A549 (cell line): ENCODE results near the gene IGFN1. TPM values are rescaled to one million over a fixed set of nuclear protein-coding genes. Genes with fewer than 3 reads are reported as not detected.
A peak's percentile ranks its signal among the peaks of the same experiment; 100 is the strongest.

Experiments
- ATAC-seq, 2 experiments: fragments of 200-7000 bp in 1 of 2; fragments of >200 bp in 1 of 2; cut with Nextera tagmentation in 1 of 2; cut with Tn5 transposase in 1 of 2; 3 replicates each; pipeline versions ENCODE4 v1.8.0 to v1.9.1; 2018 to 2020; ENCODE audit warnings: mild to moderate bottlenecking in 1 of 2, moderate library complexity in 1 of 2
- CTCF ChIA-PET: fragments of 300-600 bp; sonication (Branson Sonifier 250); formaldehyde crosslinking; extraction: SDS; loops from one replicate; lab custom pipeline; 2021; ENCODE audit warnings: antibody characterized with exemption, inconsistent platforms; lab: Yijun Ruan, JAX
- POLR2A ChIA-PET: fragments of 350-600 bp; formaldehyde crosslinking; extraction: SDS; loops from one replicate; lab custom pipeline; 2021; ENCODE audit warnings: antibody characterized with exemption, inconsistent platforms; lab: Yijun Ruan, JAX
- DNase-seq, 2 experiments: peaks; one replicate each; pipeline versions ENCODE4 v3.0.0 to v3.0.0-alpha.2; 2011 to 2016; ENCODE audit warnings: low read depth in 1 of 2, low spot score in 1 of 2
- FAIRE-seq: peaks from 2 replicates; lab custom pipeline; 2011; peaks lifted over from hg19 to GRCh38; lab: Jason Lieb, UNC
- H3K27ac ChIP-seq, 2 experiments: fragments of >200 bp; sonication (Bioruptor Twin); formaldehyde crosslinking; 3 replicates each; pipeline ENCODE4 v1.5.1; 2016 to 2017
- H3K4me1 ChIP-seq: fragments of >200 bp; sonication (Bioruptor Twin); formaldehyde crosslinking; 3 replicates; pipeline ENCODE4 v1.6.1; 2016
- H3K4me2 ChIP-seq: fragments of >200 bp; sonication (Bioruptor Twin); formaldehyde crosslinking; 3 replicates; pipeline ENCODE4 v1.6.1; 2016
- H3K4me3 ChIP-seq: fragments of >200 bp; sonication (Bioruptor Twin); formaldehyde crosslinking; 3 replicates; pipeline ENCODE4 v1.5.1; 2016
- H3K9me3 ChIP-seq: fragments of >200 bp; sonication (Bioruptor Twin); formaldehyde crosslinking; 3 replicates; pipeline ENCODE4 v1.6.1; 2016
- CEBPB ChIP-seq, 2 experiments: fragments of >200 bp in 1 of 2; sonication (Bioruptor Twin) in 1 of 2; formaldehyde crosslinking in 1 of 2; IDR thresholded peaks; 2 replicates each; pipeline ENCODE4 v1.6.1; 2012 to 2016
- CHD4 ChIP-seq: fragments of 200-600 bp; sonication (generic); IDR thresholded peaks from 2 replicates; pipeline ENCODE4 v1.6.1; 2016; ENCODE audit warnings: antibody characterized with exemption, mild to moderate bottlenecking, borderline replicate concordance
- ESRRA ChIP-seq: fragments of 150-350 bp; IDR thresholded peaks from 2 replicates; pipeline ENCODE4 v1.6.1; 2014; ENCODE audit warnings: mild to moderate bottlenecking, low read length, borderline replicate concordance
- FOSB ChIP-seq: fragments of 250-450 bp; sonication (Bioruptor Pico); IDR thresholded peaks from 2 replicates; pipeline ENCODE4 v1.5.0; 2020; ENCODE audit warnings: mild to moderate bottlenecking, moderate library complexity
- FOSL2 ChIP-seq, 2 experiments: fragments of 450-650 bp in 1 of 2; fragments of >200 bp in 1 of 2; sonication (Bioruptor Twin) in 1 of 2; formaldehyde crosslinking; IDR thresholded peaks; 2 replicates each; pipeline versions ENCODE4 v1.5.0 to v1.6.1; 2016 to 2020; ENCODE audit warnings: mild to moderate bottlenecking in 1 of 2, moderate library complexity in 1 of 2
- GATA3 ChIP-seq: IDR thresholded peaks from 2 replicates; pipeline ENCODE4 v1.6.1; 2012; ENCODE audit warnings: borderline replicate concordance
- HDAC2 ChIP-seq: fragments of 200-600 bp; sonication (generic); IDR thresholded peaks from 2 replicates; pipeline ENCODE4 v1.6.1; 2016
- HOXB5 ChIP-seq: fragments of 250-450 bp; sonication (Bioruptor Pico); IDR thresholded peaks from 2 replicates; pipeline ENCODE4 v1.5.0; 2020; ENCODE audit warnings: mild to moderate bottlenecking, moderate library complexity
- JUN ChIP-seq, 2 experiments: fragments of >200 bp; sonication (Bioruptor Twin); formaldehyde crosslinking; IDR thresholded peaks; 2 replicates in 1 of 2; 3 replicates in 1 of 2; pipeline ENCODE4 v1.6.1; 2016 to 2017
- KDM1A ChIP-seq: fragments of 200-600 bp; sonication (generic); IDR thresholded peaks from 2 replicates; pipeline ENCODE4 v1.6.1; 2016; ENCODE audit warnings: low read depth, mild to moderate bottlenecking
- MAFK ChIP-seq: fragments of 450-650 bp; IDR thresholded peaks from 2 replicates; pipeline ENCODE4 v1.6.1; 2014; ENCODE audit not compliant: partially characterized antibody
- NPAS2 ChIP-seq: fragments of 250-450 bp; sonication (Bioruptor Pico); IDR thresholded peaks from 2 replicates; pipeline ENCODE4 v1.8.0; 2022; ENCODE audit warnings: mild to moderate bottlenecking, moderate library complexity, borderline replicate concordance
- POLR2A ChIP-seq: IDR thresholded peaks from 2 replicates; pipeline ENCODE4 v1.6.1; 2012; ENCODE audit warnings: mild to moderate bottlenecking, low read length
- RAD21 ChIP-seq, 2 experiments: fragments of >200 bp in 1 of 2; sonication (Bioruptor Twin) in 1 of 2; formaldehyde crosslinking in 1 of 2; IDR thresholded peaks in 1 of 2; conservative IDR thresholded peaks in 1 of 2; 2 replicates in 1 of 2; 3 replicates in 1 of 2; pipeline ENCODE4 v1.6.1; 2012 to 2018; ENCODE audit warnings: inconsistent platforms in 1 of 2
- RNF2 ChIP-seq: fragments of 200-600 bp; sonication (generic); IDR thresholded peaks from 2 replicates; pipeline ENCODE4 v1.6.1; 2016; ENCODE audit warnings: low read depth, mild to moderate bottlenecking, antibody characterized with exemption, moderate library complexity, borderline replicate concordance
- SMC3 ChIP-seq: fragments of >200 bp; sonication (Bioruptor Twin); formaldehyde crosslinking; IDR thresholded peaks from 3 replicates; pipeline ENCODE4 v1.6.1; 2018; ENCODE audit warnings: inconsistent platforms
- TFCP2L1 ChIP-seq: fragments of 250-450 bp; sonication (Bioruptor Pico); IDR thresholded peaks from 2 replicates; pipeline ENCODE4 v1.5.0; 2021; ENCODE audit warnings: mild to moderate bottlenecking
- ZNF302 ChIP-seq: fragments of 250-450 bp; sonication (Bioruptor Pico); IDR thresholded peaks from 2 replicates; pipeline ENCODE4 v1.9.0; 2021; ENCODE audit warnings: inconsistent platforms, mild to moderate bottlenecking, moderate library complexity
- WGBS: methylation state at CpG from one replicate; pipeline ENCODE4 v1.1.6; 2017; ENCODE audit errors: missing lambda C conversion rate; 5-methylcytosine and 5-hydroxymethylcytosine counted together
- polyA plus RNA-seq, 4 experiments: library from polyadenylated mRNA; depleted of rRNA in 3 of 4; stranded (reverse); fragments of >200 nt; fragmentation: RNase III in 1 of 4; extraction: RNeasy Plus Mini Kit Qiagen cat#74134 plus additional on column Dnase treatment in 1 of 4; gene quantifications; 2 replicates in 3 of 4; 3 replicates in 1 of 4; pipeline ENCODE4 v1.2.3, GENCODE V29; 2011 to 2017
- TF ChIP-seq, protein P1 (sequence below): fragments of 250-450 bp; sonication (Bioruptor Pico); IDR thresholded peaks from 2 replicates; pipeline ENCODE4 v1.5.0; 2020; ENCODE audit warnings: low read depth, mild to moderate bottlenecking, moderate library complexity
- TF ChIP-seq, protein P2 (sequence below): fragments of 150-350 bp; IDR thresholded peaks from 2 replicates; pipeline ENCODE4 v1.6.1; 2014; ENCODE audit warnings: low read depth, mild to moderate bottlenecking, low read length
- TF ChIP-seq, protein P3 (sequence below): IDR thresholded peaks from 2 replicates; pipeline ENCODE4 v1.6.1; 2012

The IGFN1 gene
- polyA plus RNA-seq, 2 of the 4 experiments (the other 2 are of a cell fraction): 0.03 to 4.7 TPM

DNA sequence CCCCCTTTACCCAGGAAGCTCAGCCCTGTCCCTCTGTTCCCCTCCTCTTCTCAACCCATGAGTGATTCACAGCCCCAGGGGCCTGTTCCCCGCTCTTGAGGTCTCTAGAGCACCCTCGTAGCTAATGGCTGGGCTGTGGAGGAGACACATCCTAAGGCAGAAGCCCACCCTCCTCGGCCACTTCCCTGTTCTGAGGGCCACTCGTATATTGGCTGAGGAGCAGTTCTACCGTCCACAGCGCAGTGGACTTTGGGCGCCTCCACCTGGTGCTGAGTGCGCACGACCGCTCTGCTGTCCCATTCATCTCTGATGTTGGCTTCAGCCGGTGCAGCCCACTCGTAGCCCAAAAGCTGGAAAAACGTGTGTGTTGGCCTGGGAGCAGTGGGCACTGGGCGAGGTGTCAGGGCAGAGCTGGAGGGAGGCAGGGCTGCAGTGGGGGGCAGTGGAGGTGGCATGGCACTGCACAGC, 68.2 kb downstream of the IGFN1 start:
- ATAC-seq (no peak), DNase-seq (no peak), FAIRE-seq (no peak)
- 0 out of 3 replicates have a peak, but pooled peaks cover 3% of the 10 kb centered on the region for H3K4me1 ChIP-seq
- H3K4me3 ChIP-seq: no peak overlapping the region
- CTCF ChIA-PET: interaction anchor here (1.0 to 7.9 kb wide), 5 partner anchors 36 to 103 kb away, joined by 3 to 124 read pairs (median 4); no protein-coding TSS in a partner anchor
- no peak for TF ChIP-seq RAD21 (conservative IDR thresholded peaks at IDR 0.05 in 1 of 2, IDR thresholded peaks at IDR 0.05 in 1 of 2)
- TF ChIP-seq POLR2A: no peak
- no peak for TF ChIP-seq NPAS2 (CRISPR knock-in tag)
- TF ChIP-seq, protein P1, sequence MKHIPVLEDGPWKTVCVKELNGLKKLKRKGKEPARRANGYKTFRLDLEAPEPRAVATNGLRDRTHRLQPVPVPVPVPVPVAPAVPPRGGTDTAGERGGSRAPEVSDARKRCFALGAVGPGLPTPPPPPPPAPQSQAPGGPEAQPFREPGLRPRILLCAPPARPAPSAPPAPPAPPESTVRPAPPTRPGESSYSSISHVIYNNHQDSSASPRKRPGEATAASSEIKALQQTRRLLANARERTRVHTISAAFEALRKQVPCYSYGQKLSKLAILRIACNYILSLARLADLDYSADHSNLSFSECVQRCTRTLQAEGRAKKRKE (CRISPR knock-in tag): no peak
- TF ChIP-seq JUN (IDR thresholded peaks at IDR 0.05): no peak
- TF ChIP-seq KDM1A: no peak
- no peak for TF ChIP-seq HDAC2
- TF ChIP-seq CHD4: no peak
- TF ChIP-seq RNF2: no peak
- TF ChIP-seq, protein P2, sequence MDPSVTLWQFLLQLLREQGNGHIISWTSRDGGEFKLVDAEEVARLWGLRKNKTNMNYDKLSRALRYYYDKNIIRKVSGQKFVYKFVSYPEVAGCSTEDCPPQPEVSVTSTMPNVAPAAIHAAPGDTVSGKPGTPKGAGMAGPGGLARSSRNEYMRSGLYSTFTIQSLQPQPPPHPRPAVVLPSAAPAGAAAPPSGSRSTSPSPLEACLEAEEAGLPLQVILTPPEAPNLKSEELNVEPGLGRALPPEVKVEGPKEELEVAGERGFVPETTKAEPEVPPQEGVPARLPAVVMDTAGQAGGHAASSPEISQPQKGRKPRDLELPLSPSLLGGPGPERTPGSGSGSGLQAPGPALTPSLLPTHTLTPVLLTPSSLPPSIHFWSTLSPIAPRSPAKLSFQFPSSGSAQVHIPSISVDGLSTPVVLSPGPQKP: no peak
- no peak for TF ChIP-seq FOSL2 (IDR thresholded peaks at IDR 0.05)
- TF ChIP-seq FOSL2 (CRISPR knock-in tag; IDR thresholded peaks at IDR 0.05): no peak
- no peak for TF ChIP-seq GATA3
- TF ChIP-seq, protein P3, sequence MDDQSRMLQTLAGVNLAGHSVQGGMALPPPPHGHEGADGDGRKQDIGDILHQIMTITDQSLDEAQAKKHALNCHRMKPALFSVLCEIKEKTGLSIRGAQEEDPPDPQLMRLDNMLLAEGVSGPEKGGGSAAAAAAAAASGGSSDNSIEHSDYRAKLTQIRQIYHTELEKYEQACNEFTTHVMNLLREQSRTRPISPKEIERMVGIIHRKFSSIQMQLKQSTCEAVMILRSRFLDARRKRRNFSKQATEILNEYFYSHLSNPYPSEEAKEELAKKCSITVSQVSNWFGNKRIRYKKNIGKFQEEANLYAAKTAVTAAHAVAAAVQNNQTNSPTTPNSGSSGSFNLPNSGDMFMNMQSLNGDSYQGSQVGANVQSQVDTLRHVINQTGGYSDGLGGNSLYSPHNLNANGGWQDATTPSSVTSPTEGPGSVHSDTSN: no peak
- TF ChIP-seq ESRRA: no peak
- TF ChIP-seq HOXB5 (CRISPR knock-in tag): no peak
- TF ChIP-seq CEBPB (IDR thresholded peaks at IDR 0.05): no peak
- no peak for TF ChIP-seq FOSB (CRISPR knock-in tag)
- TF ChIP-seq TFCP2L1: no peak
- POLR2A ChIA-PET: no interaction called here
- H3K4me2 ChIP-seq: no peak overlapping the region
- no peak overlapping the region for H3K27ac ChIP-seq
- H3K9me3 ChIP-seq: no peaks in the 10 kb centered on the region
- 90% methylated on average over 14 of the region's 14 CpGs for WGBS

DNA sequence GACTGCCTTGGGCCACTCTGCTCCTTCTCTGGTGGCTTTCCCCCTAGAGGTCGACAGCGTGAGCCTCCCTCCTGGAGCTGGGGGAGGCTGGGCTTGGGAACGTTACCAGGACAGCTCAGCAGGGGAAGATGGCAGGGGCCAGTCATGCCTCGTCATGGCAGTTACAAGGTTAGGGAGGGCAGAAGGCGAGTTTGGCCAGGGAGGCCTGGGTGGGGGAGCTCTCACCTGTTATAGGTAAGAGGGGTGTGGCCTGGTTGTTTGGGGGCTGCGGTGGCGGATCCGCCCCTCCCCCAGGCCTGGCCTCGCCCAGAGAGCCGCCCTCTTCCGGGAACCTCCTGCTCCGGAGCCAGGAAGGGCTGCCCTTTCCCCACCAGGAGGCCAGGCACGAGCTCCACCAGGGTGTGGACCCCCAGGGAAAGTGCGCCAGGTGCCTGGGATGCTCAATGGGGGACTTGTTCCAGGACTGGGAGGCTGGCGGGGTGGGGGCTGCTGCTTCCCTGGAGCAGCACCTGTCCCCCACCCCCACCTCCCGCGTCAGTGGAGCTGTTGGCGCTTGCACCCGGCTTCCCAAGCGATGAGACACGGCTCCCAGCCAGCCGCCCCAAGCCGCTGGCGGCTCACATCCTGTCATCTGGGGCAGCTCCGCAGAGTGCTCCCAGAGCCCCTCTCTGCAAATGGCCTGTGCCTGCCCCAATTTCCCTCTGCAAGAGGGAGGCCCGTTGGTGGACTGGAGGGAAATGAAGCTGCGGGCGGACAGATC, 69.0 kb downstream of the IGFN1 start:
- ChIA-PET POLR2A (no interaction called here), CTCF (interaction anchor here (0.7 to 7.9 kb wide), 7 partner anchors 42 to 102 kb away, joined by 3 to 124 read pairs (median 4); no protein-coding TSS in a partner anchor)
- Histone ChIP-seq H3K4me1 (0 out of 3 replicates have a peak, but pooled peaks cover 2% of the 10 kb centered on the region), H3K27ac (peak overlapping the region in 1 of 2 experiments; percentile 12; a peak in 1 of 6 replicates), H3K9me3 (no peaks in the 10 kb centered on the region), H3K4me2 (no peak overlapping the region)
- no peak for FAIRE-seq
- WGBS: 87% methylated on average over 17 of the region's 28 CpGs
- ATAC-seq: no peak
- no peak for TF ChIP-seq NPAS2 (CRISPR knock-in tag)
- no peak for TF ChIP-seq ZNF302 (CRISPR knock-in tag)
- TF ChIP-seq POLR2A: no peak
- TF ChIP-seq HDAC2: no peak
- no peak for TF ChIP-seq MAFK
- no peak for TF ChIP-seq RAD21 (conservative IDR thresholded peaks at IDR 0.05 in 1 of 2, IDR thresholded peaks at IDR 0.05 in 1 of 2)
- TF ChIP-seq, protein P1 (CRISPR knock-in tag): no peak
- no peak for TF ChIP-seq KDM1A
- TF ChIP-seq SMC3: no peak
- TF ChIP-seq, all 56 proteins: peak for 0
- no peak overlapping the region for H3K4me3 ChIP-seq
- no peak for DNase-seq
